HG03521 (cell line): ENCODE results near the gene IFT43.

Source experiments
- ATAC-seq: cut with Tn5 transposase; IDR thresholded peaks from one replicate; pipeline ENCODE4 v1.9.1; 2021; ENCODE audit warnings: mild to moderate bottlenecking, moderate library complexity; ENCODE audit not compliant: unreplicated experiment

Gene IFT43

GRCh38 chr14:76067536-76067935 is 82.0 kb downstream of the IFT43 start:
- no peak for ATAC-seq

- no peak for ATAC-seq
These were observed 88.2 kb downstream of the IFT43 start for GRCh38 chr14:76073717-76074116.

- ATAC-seq: no peak
These were observed 91.8 kb downstream of the IFT43 start for GRCh38 chr14:76077340-76077739.

- no peak for ATAC-seq
These were observed 92.9 kb downstream of the IFT43 start for GRCh38 chr14:76078501-76078900.

DNA sequence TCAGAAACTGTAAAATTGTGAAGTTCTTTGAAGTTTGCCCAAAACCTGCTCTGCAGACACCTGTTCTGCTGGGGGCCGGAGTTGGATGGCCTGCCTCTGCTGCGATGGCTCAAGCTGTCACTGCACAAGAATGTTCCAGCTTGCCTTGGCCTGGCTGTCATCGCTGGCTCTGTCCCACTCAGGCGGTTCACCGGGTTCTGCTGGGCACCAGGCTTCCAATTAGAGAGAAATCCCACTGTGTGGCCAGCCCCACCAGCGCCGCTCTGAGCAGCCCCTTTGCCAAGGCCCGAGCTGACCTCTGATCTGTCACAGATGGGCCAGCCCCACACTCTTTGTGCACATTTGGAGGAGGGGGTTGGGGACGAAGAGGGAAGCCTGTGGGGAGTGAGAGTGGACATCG is 94.5 kb downstream of the IFT43 start:
- ATAC-seq: no peak

DNA sequence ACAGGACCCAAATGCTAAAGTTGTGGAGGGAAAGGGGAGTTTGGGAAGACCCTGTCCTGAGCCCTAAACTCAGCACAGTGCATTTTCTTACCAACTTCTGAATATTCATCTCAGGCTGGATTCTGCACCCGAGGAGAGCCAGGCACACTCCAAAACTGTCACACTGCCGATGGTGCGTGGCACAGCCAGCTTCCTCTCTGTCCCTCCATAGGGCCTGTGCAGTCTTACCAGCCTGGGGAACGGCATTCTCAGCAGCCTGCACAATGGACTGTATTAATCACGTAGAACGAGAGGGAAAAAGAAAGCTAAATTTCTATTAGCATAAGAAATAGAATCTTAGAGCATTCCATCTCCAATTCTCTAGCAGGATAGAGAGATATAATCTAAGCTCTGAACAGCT is 94.9 kb downstream of the IFT43 start:
- ATAC-seq: no peak

- ATAC-seq: no peak
These were observed 96.1 kb downstream of the IFT43 start for GRCh38 chr14:76081642-76082041.

DNA sequence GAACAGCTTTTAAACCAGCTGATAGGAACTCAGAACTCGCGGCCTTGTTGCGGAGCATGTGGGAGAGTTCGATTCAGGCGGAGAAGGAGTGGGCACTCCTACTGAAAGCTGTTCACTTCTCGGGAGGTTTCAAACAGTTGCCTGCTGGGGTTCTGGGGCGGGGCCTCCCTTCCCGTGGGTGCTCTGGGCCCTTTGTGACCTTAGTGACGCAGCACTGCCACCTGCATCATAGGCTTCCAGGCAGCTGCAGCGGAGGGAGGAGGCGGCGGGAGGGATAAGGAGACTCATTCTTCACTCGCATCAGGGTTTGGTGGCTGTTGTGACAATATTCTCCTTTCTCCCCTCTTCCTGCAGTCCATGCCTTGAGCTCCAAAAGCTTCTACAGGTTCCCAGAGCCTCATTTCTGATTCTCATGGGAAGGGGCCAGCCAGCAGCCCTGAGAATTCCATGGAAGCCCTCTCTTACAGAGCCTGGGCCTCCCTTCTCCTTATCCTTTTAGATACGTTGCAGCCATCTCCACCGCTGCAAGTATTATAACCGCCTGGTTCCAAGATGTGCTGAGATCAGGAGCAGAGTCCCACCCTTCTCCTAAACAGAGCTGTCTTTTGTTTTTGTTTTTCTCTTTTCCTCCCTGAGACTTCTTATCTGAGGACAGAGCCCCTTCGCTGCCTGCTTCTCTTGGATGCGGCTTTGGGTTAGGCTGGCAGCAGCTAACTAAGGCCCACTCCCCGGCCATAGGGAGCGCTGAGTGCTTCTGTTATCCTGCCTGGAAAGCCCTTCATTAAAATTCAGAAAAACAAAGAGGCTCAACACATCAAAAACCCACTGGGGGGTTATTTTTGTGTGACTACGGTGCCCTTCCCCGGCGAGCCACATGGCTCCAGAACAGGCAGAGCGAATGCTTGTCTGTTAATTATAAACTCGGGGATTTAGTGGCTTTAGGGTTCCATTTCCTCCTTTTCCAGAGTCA is 98.5 kb downstream of the IFT43 start:
- no peak for ATAC-seq

- no peak for ATAC-seq
These were observed 99.8 kb downstream of the IFT43 start for GRCh38 chr14:76085358-76085757.

- no peak for ATAC-seq
These were observed 101.1 kb downstream of the IFT43 start for GRCh38 chr14:76086636-76087035.

DNA sequence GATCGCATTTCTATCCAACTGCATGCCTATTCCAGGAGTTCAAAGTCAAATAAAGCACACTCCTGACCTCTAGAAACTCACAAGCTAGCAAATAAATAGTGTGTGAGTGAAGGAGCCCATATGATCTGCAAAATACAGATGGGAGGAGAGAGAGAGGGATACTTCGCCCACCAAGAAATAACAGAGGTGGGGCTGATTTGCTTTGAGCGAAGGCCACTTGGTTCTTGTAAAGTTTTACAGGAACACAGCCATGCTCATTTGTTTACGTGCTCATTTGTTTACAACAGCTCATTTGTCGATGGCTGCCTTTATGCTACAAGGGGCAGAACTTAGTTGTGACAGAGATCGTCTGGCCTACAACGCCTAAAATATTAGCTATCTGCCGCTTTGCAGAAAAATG is 102.8 kb downstream of the IFT43 start:
- no peak for ATAC-seq

DNA sequence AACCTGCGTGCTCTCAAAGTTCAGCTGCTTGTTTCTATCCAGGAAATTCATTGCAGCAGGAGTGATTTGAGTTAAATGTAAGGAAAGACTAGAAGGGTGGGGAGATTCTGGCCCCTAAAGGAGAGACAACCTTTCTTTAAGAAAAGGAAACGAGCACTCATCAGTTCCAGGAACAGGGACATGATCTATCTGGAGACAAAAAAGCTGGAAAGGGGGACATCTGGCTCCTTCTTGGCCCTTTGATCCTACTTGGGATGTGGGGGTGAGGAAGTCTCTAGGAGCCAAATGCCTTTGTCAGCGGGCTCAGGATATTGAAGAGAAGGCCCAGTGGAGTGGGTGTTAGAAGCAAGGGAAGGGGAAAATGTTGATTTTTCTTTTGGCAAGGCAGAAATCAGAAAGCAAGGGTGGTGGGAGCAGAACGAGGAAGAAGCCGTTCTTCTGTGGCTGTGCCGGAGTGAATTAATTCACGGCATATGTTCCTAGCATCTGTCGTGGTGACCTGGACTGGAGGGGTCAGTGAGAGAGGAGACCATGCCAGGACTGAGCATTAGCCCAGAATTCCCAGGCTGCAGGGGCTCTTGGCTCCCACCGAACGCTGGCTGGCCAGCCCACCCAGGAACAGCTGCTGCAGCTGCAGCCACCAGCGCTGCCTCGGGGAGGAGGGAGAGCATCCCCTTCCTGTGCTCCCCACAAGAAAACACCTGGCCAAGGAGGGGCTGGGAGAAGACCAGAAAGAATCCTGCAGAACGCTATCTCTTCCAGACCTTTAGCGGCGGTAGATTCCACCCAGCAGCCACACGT is 103.4 kb downstream of the IFT43 start:
- ATAC-seq: no peak

- no peak for ATAC-seq
These were observed 104.0 kb downstream of the IFT43 start for GRCh38 chr14:76089575-76089974.

GRCh38 chr14:76090616-76091391 is 105.2 kb downstream of the IFT43 start:
- no peak for ATAC-seq

DNA sequence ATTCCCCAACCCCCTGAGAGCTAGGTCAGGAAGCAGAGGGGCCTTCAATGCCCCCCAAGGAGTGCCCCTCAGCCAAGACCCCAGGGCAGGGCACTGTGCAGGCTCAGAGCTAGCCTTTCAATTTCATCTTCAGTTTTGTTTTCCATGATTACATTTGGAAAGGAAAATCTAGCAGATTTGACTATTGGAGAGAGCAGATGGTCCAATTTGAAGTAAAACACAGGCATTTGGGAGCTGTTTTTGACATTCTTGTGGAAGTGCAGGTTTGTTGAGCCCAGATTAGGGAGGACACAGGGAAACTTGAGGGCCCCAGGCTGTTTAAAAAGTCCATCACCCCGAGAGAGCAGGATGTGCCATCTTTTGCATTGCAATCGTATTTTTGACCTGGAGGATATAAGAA is 107.5 kb downstream of the IFT43 start:
- ATAC-seq: no peak

GRCh38 chr14:76096257-76096656 is 110.7 kb downstream of the IFT43 start:
- no peak for ATAC-seq

GRCh38 chr14:76097547-76097946 is 112.0 kb downstream of the IFT43 start:
- no peak for ATAC-seq

DNA sequence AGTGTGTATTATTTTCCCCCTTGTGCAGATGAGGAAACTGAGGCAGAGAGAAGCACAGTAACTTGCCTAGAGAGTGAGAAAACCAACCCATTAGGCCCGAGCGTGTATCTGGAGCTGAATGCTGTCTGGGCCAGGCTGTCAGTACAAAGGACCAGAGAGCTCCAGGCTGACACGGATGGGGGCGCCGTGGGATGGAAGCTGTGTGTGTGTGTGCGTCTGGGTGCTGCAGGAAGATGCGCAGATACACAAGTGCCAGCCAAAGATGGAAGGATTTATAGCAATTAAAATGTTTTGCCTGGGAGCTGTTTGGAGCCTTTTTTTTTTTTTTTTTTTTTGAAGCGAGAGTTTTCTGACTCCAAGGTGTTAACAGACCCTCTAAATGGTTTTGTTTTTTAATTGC is 112.5 kb downstream of the IFT43 start:
- ATAC-seq: no peak

DNA sequence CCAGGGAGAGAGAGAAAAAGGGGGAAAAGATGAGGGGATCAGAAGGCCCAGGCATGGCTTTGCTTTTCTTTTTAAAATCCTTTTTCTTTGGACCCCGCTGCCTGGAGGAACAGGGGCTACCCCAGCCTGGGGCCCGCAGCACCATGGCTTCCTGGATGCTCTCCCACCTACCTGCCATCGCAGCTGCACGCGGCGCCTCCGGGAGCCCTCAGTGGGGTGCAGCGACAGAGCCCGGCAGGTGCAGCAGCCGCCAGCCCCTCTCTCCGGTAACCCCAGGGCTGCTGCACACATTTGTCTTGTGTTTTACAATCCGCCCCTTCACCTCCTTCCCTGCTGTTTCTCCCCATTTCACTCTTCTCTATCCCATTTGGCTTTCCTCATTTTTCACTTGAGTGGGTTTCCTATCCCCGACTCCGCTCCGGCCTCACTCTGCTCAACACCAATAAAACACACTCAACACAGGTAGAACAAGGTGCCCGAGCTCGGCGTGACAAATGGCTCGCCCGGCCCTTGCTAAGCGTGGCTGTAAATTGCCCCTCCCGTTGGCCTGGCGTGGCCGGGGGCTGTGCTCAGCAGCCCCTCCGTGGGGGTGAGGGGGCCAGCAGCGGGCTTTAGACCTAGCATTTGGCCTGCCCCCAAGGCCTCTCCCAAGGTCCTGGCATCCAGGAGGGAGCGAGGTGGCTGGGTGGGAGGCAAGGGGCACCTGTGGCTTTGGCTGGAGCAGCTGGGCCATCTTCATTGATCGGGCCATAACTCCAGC is 113.5 kb downstream of the IFT43 start:
- no peak for ATAC-seq

DNA sequence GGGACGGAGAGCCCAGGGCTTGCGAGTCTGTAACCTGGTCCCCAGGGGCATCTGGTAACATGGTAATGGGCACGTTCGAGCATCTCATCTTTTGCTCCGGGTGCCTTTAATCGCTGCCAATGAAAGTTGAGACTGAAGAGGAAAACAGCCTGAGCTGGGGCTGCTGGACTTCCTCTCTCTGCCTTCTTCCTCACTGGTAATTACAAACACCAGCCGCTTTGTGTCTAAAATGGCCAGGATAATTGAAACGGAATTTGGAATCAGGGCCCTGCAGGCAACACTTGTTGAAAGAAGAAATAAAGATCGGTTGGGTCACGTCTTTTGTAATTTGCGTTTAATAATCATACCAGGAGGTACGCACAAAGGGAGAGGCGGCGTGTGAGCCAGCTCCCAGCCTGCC is 114.7 kb downstream of the IFT43 start:
- no peak for ATAC-seq
